Liver (tissue), 3 donors: ENCODE data around the gene OTOP2.

Experiments
- CTCF ChIP-seq: fragments of 150-350 bp; IDR thresholded peaks from 2 replicates; pipeline ENCODE4 v1.5.1; 2017; ENCODE audit warnings: improper control_type of control experiment, low read depth, low read length; ENCODE audit not compliant: missing input control
- TAF1 ChIP-seq: conservative IDR thresholded peaks from 2 replicates; pipeline ENCODE4 v1.6.1; 2016; ENCODE audit warnings: antibody characterized with exemption, mild to moderate bottlenecking
- donor health status: healthy.
- donor health status: healthy.

GRCh38 chr17:74918906-74919305, 5.2 kb upstream of the OTOP2 start:
- TF ChIP-seq TAF1 (no peak), CTCF (no peak)
